ENCODE data around the gene MRC2. TPM values are rescaled to one million over a fixed set of nuclear protein-coding genes. Genes with fewer than 3 reads are reported as not detected.

Gene MRC2
- total and polyA plus RNA-seq, 9 of the 15 experiments (the other 6 are each of a cell fraction or from before 2014, with no cell fraction given): 0.28 to 11.5 (median 6.6) TPM

GRCh38 chr17:62741290-62741689 is 113.8 kb downstream of the MRC2 start:
- in situ Hi-C loops (cut with MboI): no loop called here
- CTCF ChIA-PET (ENCODE audit: low intra/inter-chr PET ratio): no interaction called here
- TF ChIP-seq SMARCA5 (IDR thresholded peaks at IDR 0.05) (no peak), ZNF778 (CRISPR knock-in tag; IDR thresholded peaks at IDR 0.05) (no peak), MLX (CRISPR knock-in tag; conservative IDR thresholded peaks at IDR 0.05) (no peak), BRF2 (IDR thresholded peaks at IDR 0.05; ENCODE audit: borderline replicate concordance, insufficient read depth, insufficient read length) (no peak), TAF7 (tag; IDR thresholded peaks at IDR 0.05) (no peak), ELK3 (CRISPR knock-in tag; IDR thresholded peaks at IDR 0.05) (no peak), NONO (IDR thresholded peaks at IDR 0.05; ENCODE audit: low read depth in 2 of 2, low read length in 1 of 2) (no peak), TEAD4 (IDR thresholded peaks at IDR 0.05; ENCODE audit: low read length) (no peak), TEAD4 (CRISPR knock-in tag; IDR thresholded peaks at IDR 0.05; ENCODE audit: borderline replicate concordance) (no peak), CBFA2T3 (IDR thresholded peaks at IDR 0.05) (no peak), ZNF592 (IDR thresholded peaks at IDR 0.05) (no peak), ZNF384 (IDR thresholded peaks at IDR 0.05; ENCODE audit: low read depth, low read length) (no peak), THAP12 (CRISPR knock-in tag; IDR thresholded peaks at IDR 0.05) (no peak)

More at GRCh38 chr17:62741290-62741689, 113.8 kb downstream of the MRC2 start:
- no peaks in the 10 kb centered on the region for H3K79me2 ChIP-seq (ENCODE audit: control insufficient read depth, insufficient read depth, low read length)
- no peak overlapping the region for H2AFZ ChIP-seq (ENCODE audit: low read depth, low read length)
- no peak for ATAC-seq
- POLR2A ChIA-PET: no interaction called here
- no peak overlapping the region for H3K4me2 ChIP-seq (ENCODE audit: insufficient read depth, low read length)
- H3K4me1 ChIP-seq (replicated peaks in 1 of 2; ENCODE audit: control insufficient read depth in 2 of 2, insufficient read depth in 2 of 2, low read length in 2 of 2): no peaks in the 10 kb centered on the region
- 6% methylated on average over 4 of the region's 4 CpGs for WGBS (ENCODE audit: insufficient coverage, low coverage, missing lambda C conversion rate)
- no peaks in the 10 kb centered on the region for H3K9me1 ChIP-seq (ENCODE audit: control insufficient read depth, insufficient read depth, low read length)
- no peaks in the 10 kb centered on the region for H3K9me3 ChIP-seq (replicated peaks; ENCODE audit: control insufficient read depth, insufficient read depth, low read depth, low read length)
- H4K20me1 ChIP-seq (replicated peaks; ENCODE audit: control insufficient read depth, insufficient read depth, low read length): 0 out of 2 replicates have a peak, but pooled peaks cover 3% of the 10 kb centered on the region
- no peak overlapping the region for H3K9ac ChIP-seq (ENCODE audit: insufficient read depth in 1 of 2, low read depth in 2 of 2, low read length in 2 of 2)
- H3K27ac ChIP-seq (ENCODE audit: extremely low read depth, low read depth, low read length): no peak overlapping the region
- FAIRE-seq: no peak
- no peaks in the 10 kb centered on the region for H3K36me3 ChIP-seq (ENCODE audit: control insufficient read depth, insufficient read depth, low read length)
- no peak for DNase-seq (ENCODE audit: extremely low read depth in 1 of 4, low spot score in 3 of 4)
- BruUV-seq (replicated peaks): no TSS peak
- peaks cover 26 to 43% of the 10 kb centered on the region in 2 experiments for H3K27me3 ChIP-seq (ENCODE audit: control insufficient read depth in 2 of 2, insufficient read depth in 2 of 2, low read length in 2 of 2)
- intact Hi-C loops (cut with micrococcal nuclease): no loop called here
- H3K4me3 ChIP-seq: no peak overlapping the region

Measured in K562 (cell line).